ENCODE results near the gene XRN2. TPM values are rescaled to one million over a fixed set of nuclear protein-coding genes. Genes with fewer than 3 reads are reported as not detected.

The XRN2 gene
- polyA plus RNA-seq, 1 donor from 2014 or later, result 142 TPM

GRCh38 chr20:21355981-21356380 lies 52.9 kb downstream of the XRN2 start:
- Histone ChIP-seq H2AFZ (ENCODE audit: low read depth, low read length) (no peak overlapping the region), H3F3A (ENCODE audit: insufficient read depth, low read length, poor library complexity, severe bottlenecking) (no peaks in the 10 kb centered on the region), H3K4me2 (ENCODE audit: low read length) (no peak overlapping the region), H3K9ac (ENCODE audit: low read length) (no peak overlapping the region), H4K20me1 (ENCODE audit: insufficient read depth) (no peaks in the 10 kb centered on the region), H3K27me3 (ENCODE audit: insufficient read depth, low read depth, low read length) (no peaks in the 10 kb centered on the region), H3K79me2 (replicated peaks; ENCODE audit: insufficient read depth, low read length) (peaks cover 4% of the 10 kb centered on the region), H3K4me3 (ENCODE audit: low read length) (no peak overlapping the region), H3K9me3 (ENCODE audit: low read length) (no peaks in the 10 kb centered on the region), H3K9me2 (ENCODE audit: insufficient read depth, low read length) (no peaks in the 10 kb centered on the region), H3K27ac (ENCODE audit: low read length) (no peak overlapping the region), H3K36me3 (ENCODE audit: insufficient read depth, low read length) (peaks cover 15% of the 10 kb centered on the region)
- TF ChIP-seq TAF1 (IDR thresholded peaks at IDR 0.05; ENCODE audit: low read depth), result no peak
- TF ChIP-seq EZH2 (IDR thresholded peaks at IDR 0.05; ENCODE audit: borderline replicate concordance, insufficient read depth, low read length, poor library complexity, severe bottlenecking), result no peak
- TF ChIP-seq EP300 (conservative IDR thresholded peaks at IDR 0.05; ENCODE audit: poor library complexity, severe bottlenecking), result no peak
- no peak for TF ChIP-seq SMC3 (conservative IDR thresholded peaks at IDR 0.05; ENCODE audit: poor library complexity)
- TF ChIP-seq CTCF (IDR thresholded peaks at IDR 0.05; ENCODE audit: poor library complexity, severe bottlenecking), result no peak
- TF ChIP-seq RAD21 (conservative IDR thresholded peaks at IDR 0.05), result no peak
- no peak for TF ChIP-seq MXI1 (conservative IDR thresholded peaks at IDR 0.05; ENCODE audit: poor library complexity, severe bottlenecking)
- no peak for TF ChIP-seq POLR2AphosphoS5 (IDR thresholded peaks at IDR 0.05)
- TF ChIP-seq REST (IDR thresholded peaks at IDR 0.05; ENCODE audit: borderline replicate concordance), result no peak

GRCh38 chr20:21356386-21356785 lies 53.3 kb downstream of the XRN2 start:
- TF ChIP-seq EP300 (conservative IDR thresholded peaks at IDR 0.05; ENCODE audit: poor library complexity, severe bottlenecking) (no peak), TAF1 (IDR thresholded peaks at IDR 0.05; ENCODE audit: low read depth) (no peak)
- no peak overlapping the region for H3K4me3 ChIP-seq (ENCODE audit: low read length)

GRCh38 chr20:21357844-21358243 lies 54.7 kb downstream of the XRN2 start:
- Histone ChIP-seq H4K20me1 (ENCODE audit: insufficient read depth) (no peaks in the 10 kb centered on the region), H3K9ac (ENCODE audit: low read length) (no peak overlapping the region), H3K9me3 (ENCODE audit: low read length) (no peaks in the 10 kb centered on the region), H2AFZ (ENCODE audit: low read depth, low read length) (no peak overlapping the region), H3K27ac (ENCODE audit: low read length) (no peak overlapping the region), H3K79me2 (replicated peaks; ENCODE audit: insufficient read depth, low read length) (no peaks in the 10 kb centered on the region), H3F3A (ENCODE audit: insufficient read depth, low read length, poor library complexity, severe bottlenecking) (no peaks in the 10 kb centered on the region), H3K4me3 (ENCODE audit: low read length) (no peak overlapping the region), H3K27me3 (ENCODE audit: insufficient read depth, low read depth, low read length) (no peaks in the 10 kb centered on the region), H3K4me2 (ENCODE audit: low read length) (no peak overlapping the region), H3K36me3 (ENCODE audit: insufficient read depth, low read length) (peaks cover 15% of the 10 kb centered on the region), H3K9me2 (ENCODE audit: insufficient read depth, low read length) (no peaks in the 10 kb centered on the region)
- TF ChIP-seq EP300 (conservative IDR thresholded peaks at IDR 0.05; ENCODE audit: poor library complexity, severe bottlenecking), result no peak
- no peak for TF ChIP-seq MXI1 (conservative IDR thresholded peaks at IDR 0.05; ENCODE audit: poor library complexity, severe bottlenecking)
- TF ChIP-seq CTCF (IDR thresholded peaks at IDR 0.05; ENCODE audit: poor library complexity, severe bottlenecking), result no peak
- TF ChIP-seq TAF1 (IDR thresholded peaks at IDR 0.05; ENCODE audit: low read depth), result no peak

More at GRCh38 chr20:21356386-21356785, 53.3 kb downstream of the XRN2 start:
- Histone ChIP-seq H3K9me3 (ENCODE audit: low read length) (no peaks in the 10 kb centered on the region), H3K79me2 (replicated peaks; ENCODE audit: insufficient read depth, low read length) (peaks cover 4% of the 10 kb centered on the region), H3K27me3 (ENCODE audit: insufficient read depth, low read depth, low read length) (no peaks in the 10 kb centered on the region), H3F3A (ENCODE audit: insufficient read depth, low read length, poor library complexity, severe bottlenecking) (no peaks in the 10 kb centered on the region), H3K9ac (ENCODE audit: low read length) (no peak overlapping the region), H3K4me2 (ENCODE audit: low read length) (no peak overlapping the region), H4K20me1 (ENCODE audit: insufficient read depth) (no peaks in the 10 kb centered on the region), H3K9me2 (ENCODE audit: insufficient read depth, low read length) (no peaks in the 10 kb centered on the region), H3K27ac (ENCODE audit: low read length) (no peak overlapping the region), H3K36me3 (ENCODE audit: insufficient read depth, low read length) (peaks cover 15% of the 10 kb centered on the region), H2AFZ (ENCODE audit: low read depth, low read length) (no peak overlapping the region)

Data from neural cell (in vitro differentiated cells).